HepG2 (cell line): ENCODE results near the gene JAZF1. TPM values are rescaled to one million over a fixed set of nuclear protein-coding genes. Genes with fewer than 3 reads are reported as not detected.

Experiments
- ATAC-seq: fragments of 200-7000 bp; cut with Tn5 transposase; 3 replicates; pipeline ENCODE4 v1.9.1; 2020; ENCODE audit warnings: mild to moderate bottlenecking, moderate library complexity
- BruUV-seq: library from RNA; stranded (reverse); fragments of 400-500 nt; replicated peaks from 2 replicates; lab custom pipeline; 2021; lab: Mats Ljungman, UMichigan
- CTCF ChIA-PET: fragments of 300-600 bp; formaldehyde crosslinking; extraction: SDS; loops from one replicate; lab custom pipeline; 2021; ENCODE audit warnings: low total read pairs, inconsistent platforms, low intra/inter-chr PET ratio; lab: Yijun Ruan, JAX
- POLR2A ChIA-PET: fragments of 350-600 bp; sonication (Branson Sonifier 250); formaldehyde crosslinking; loops from one replicate; lab custom pipeline; 2020; ENCODE audit warnings: antibody characterized with exemption, inconsistent platforms; lab: Yijun Ruan, JAX
- DNase-seq: peaks from one replicate; pipeline ENCODE4 v3.0.0-alpha.2; 2015; ENCODE audit warnings: low spot score
- FAIRE-seq: peaks from 3 replicates; lab custom pipeline; 2011; peaks lifted over from hg19 to GRCh38; lab: Jason Lieb, UNC
- H2AFZ ChIP-seq: one replicate; pipeline ENCODE4 v1.6.1; 2011; ENCODE audit warnings: low read length, inconsistent platforms
- H3K27ac ChIP-seq: fragments of 300-600 bp; 3 replicates; pipeline ENCODE4 v1.8.0; 2011; ENCODE audit warnings: mixed run types, mild to moderate bottlenecking, mixed read lengths, low read length, inconsistent platforms; ENCODE audit not compliant: insufficient read depth; ENCODE audit errors: extremely low read length
- H3K27me3 ChIP-seq, 2 experiments: fragments of 200-600 bp in 1 of 2; 2 replicates in 1 of 2; 3 replicates in 1 of 2; pipeline versions ENCODE4 v1.6.0 to v1.8.0; 2011; ENCODE audit warnings: low read length in 2 of 2, mild to moderate bottlenecking in 2 of 2, moderate library complexity in 2 of 2, inconsistent platforms in 1 of 2; ENCODE audit not compliant: insufficient read depth in 2 of 2, control insufficient read depth in 1 of 2
- H3K36me3 ChIP-seq, 2 experiments: fragments of 200-600 bp in 1 of 2; replicated peaks in 1 of 2; 2 replicates in 1 of 2; 3 replicates in 1 of 2; pipeline versions ENCODE4 v1.5.1 to v1.8.0; 2011; ENCODE audit warnings: low read length in 2 of 2, inconsistent platforms in 1 of 2; ENCODE audit not compliant: insufficient read depth in 2 of 2, control insufficient read depth in 1 of 2
- H3K4me1 ChIP-seq: 2 replicates; pipeline ENCODE4 v1.5.1; 2012; ENCODE audit warnings: low read length, inconsistent platforms; ENCODE audit not compliant: insufficient read depth
- H3K4me2 ChIP-seq: 2 replicates; pipeline ENCODE4 v1.6.0; 2011; ENCODE audit warnings: low read depth, low read length, inconsistent platforms
- H3K4me3 ChIP-seq, 3 experiments: fragments of 200-600 bp in 1 of 3; sonication (generic), shearing (Covaris generic) in 1 of 3; replicated peaks in 1 of 3; 2 replicates each; pipeline ENCODE4 v1.5.1; 2011 to 2016; ENCODE audit warnings: low read length in 3 of 3, inconsistent platforms in 2 of 3, low read depth in 2 of 3, mild to moderate bottlenecking in 2 of 3, control low read depth in 1 of 3, mixed read lengths in 1 of 3; ENCODE audit not compliant: insufficient read depth in 1 of 3
- H3K79me2 ChIP-seq: one replicate; pipeline ENCODE4 v1.6.1; 2011; ENCODE audit warnings: low read length, inconsistent platforms; ENCODE audit not compliant: insufficient read depth
- H3K9ac ChIP-seq: 2 replicates; pipeline ENCODE4 v1.6.0; 2011; ENCODE audit warnings: mild to moderate bottlenecking, low read depth, low read length, inconsistent platforms; ENCODE audit not compliant: insufficient read depth
- H3K9me3 ChIP-seq: 2 replicates; pipeline ENCODE4 v1.5.1; 2012; ENCODE audit warnings: mild to moderate bottlenecking, low read length
- H4K20me1 ChIP-seq: 2 replicates; pipeline ENCODE4 v1.6.0; 2011; ENCODE audit warnings: inconsistent platforms, mild to moderate bottlenecking, low read length, moderate library complexity; ENCODE audit not compliant: insufficient read depth
- ARNT2 ChIP-seq: sonication (generic); formaldehyde crosslinking; IDR thresholded peaks from 2 replicates; pipeline ENCODE4 v1.8.0; 2022; ENCODE audit warnings: mild to moderate bottlenecking, low read depth, missing genetic modification reagents, moderate library complexity
- ELF1 ChIP-seq: sonication (generic); formaldehyde crosslinking; IDR thresholded peaks from 2 replicates; pipeline ENCODE4 v1.4.0; 2020; ENCODE audit warnings: missing genetic modification reagents
- KLF13 ChIP-seq: sonication (generic); formaldehyde crosslinking; IDR thresholded peaks from 2 replicates; pipeline ENCODE4 v1.4.0; 2020; ENCODE audit warnings: mild to moderate bottlenecking, missing genetic modification reagents
- MEIS2 ChIP-seq: sonication (generic); formaldehyde crosslinking; IDR thresholded peaks from 2 replicates; pipeline ENCODE4 v1.9.0; 2021; ENCODE audit warnings: mild to moderate bottlenecking, missing genetic modification reagents
- RXRA ChIP-seq: sonication (generic); formaldehyde crosslinking; IDR thresholded peaks from 2 replicates; pipeline ENCODE4 v1.5.1; 2020; ENCODE audit warnings: missing genetic modification reagents
- SMAD9 ChIP-seq: sonication (generic); formaldehyde crosslinking; IDR thresholded peaks from 2 replicates; pipeline ENCODE4 v1.5.1; 2020; ENCODE audit warnings: mild to moderate bottlenecking, missing genetic modification reagents
- YEATS4 ChIP-seq: sonication (generic); formaldehyde crosslinking; IDR thresholded peaks from 2 replicates; pipeline ENCODE4 v1.4.0; 2020; ENCODE audit warnings: missing genetic modification reagents, borderline replicate concordance
- ZBTB21 ChIP-seq: sonication (generic); formaldehyde crosslinking; IDR thresholded peaks from 2 replicates; pipeline ENCODE4 v1.4.0; 2020; ENCODE audit warnings: missing genetic modification reagents
- WGBS: methylation state at CpG from one replicate; pipeline ENCODE4 v1.1.6; 2017; ENCODE audit warnings: low lambda C conversion rate; 5-methylcytosine and 5-hydroxymethylcytosine counted together
- in situ Hi-C: cut with HindIII; loops from 2 replicates; pipeline ENCODE4 v1.10.0; 2017; ENCODE audit warnings: low pct_unique_long_range_greater_than_20kb; ENCODE audit not compliant: extremely low pct_ligation_motif_present
- intact Hi-C: fragments of 100-400 bp; cut with micrococcal nuclease; formaldehyde crosslinking; loops from one replicate; pipeline ENCODE4 v1.10.0; 2022; ENCODE audit not compliant: unreplicated experiment
- polyA plus RNA-seq, 8 experiments: library from polyadenylated mRNA; depleted of rRNA in 3 of 8; stranded (reverse) in 7 of 8; unstranded in 1 of 8; fragments of >200 nt; fragmentation: Illumina TruSeq in 4 of 8; extraction: Trizol in 4 of 8; gene quantifications; 2 replicates each; pipeline versions ENCODE4 v1.2.1 to v1.2.3, GENCODE V29; 2011 to 2016; ENCODE audit warnings: low read depth in 4 of 8, missing spikeins in 1 of 8, mixed read lengths in 1 of 8; ENCODE audit not compliant: insufficient read depth in 1 of 8
- total RNA-seq, 5 experiments: library from RNA; depleted of rRNA; stranded (reverse); fragments of >200 nt; fragmentation: Illumina TruSeq; extraction: Trizol; gene quantifications; 2 replicates each; pipeline ENCODE4 v1.2.3, GENCODE V29; 2016; ENCODE audit warnings: low read depth in 1 of 5
- TF ChIP-seq, protein P1 (sequence below): fragments of 450-650 bp; IDR thresholded peaks from 2 replicates; pipeline ENCODE4 v1.6.1; 2017; ENCODE audit warnings: mild to moderate bottlenecking
- TF ChIP-seq, protein P2 (sequence below): sonication (generic); formaldehyde crosslinking; IDR thresholded peaks from 2 replicates; pipeline ENCODE4 v1.5.0; 2020; ENCODE audit warnings: missing genetic modification reagents, mild to moderate bottlenecking, borderline replicate concordance

JAZF1 gene
- total and polyA plus RNA-seq, 2 of the 13 experiments (the other 11 are each of a cell fraction or from before 2014, with no cell fraction given), result not detected

DNA sequence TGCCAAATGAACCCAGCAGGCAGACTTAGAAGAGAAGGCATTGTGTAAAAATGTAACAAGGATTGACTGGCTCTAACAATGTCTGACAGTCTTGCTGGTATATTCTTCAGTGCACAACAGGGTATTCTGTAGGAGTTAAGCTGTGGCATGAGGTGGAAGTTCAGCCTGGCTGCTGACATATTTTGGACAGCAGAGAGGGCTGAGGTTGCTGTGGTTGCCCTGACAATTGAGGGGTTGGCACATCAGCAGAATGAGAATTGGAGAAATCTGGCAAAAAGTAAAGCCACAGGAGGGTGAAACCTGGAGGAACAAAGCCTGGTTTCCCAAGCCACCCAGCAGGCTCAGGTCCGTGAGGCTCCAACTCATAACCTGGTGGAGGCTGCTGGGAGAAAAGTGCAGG lies 220.2 kb downstream of the JAZF1 start:
- FAIRE-seq, result no peak
- H3K36me3 ChIP-seq, result no peaks in the 10 kb centered on the region
- POLR2A ChIA-PET, result no interaction called here
- no peak overlapping the region for H2AFZ ChIP-seq
- DNase-seq, result no peak
- H3K27ac ChIP-seq, result no peak overlapping the region
- ATAC-seq, result no peak
- H3K9me3 ChIP-seq, result no peaks in the 10 kb centered on the region
- H3K27me3 ChIP-seq, result 0 out of 5 replicates have a peak, but pooled peaks cover 0 to 3% of the 10 kb centered on the region in 2 experiments
- no peaks in the 10 kb centered on the region for H3K79me2 ChIP-seq
- in situ Hi-C loops (no loop called here), intact Hi-C loops (no loop called here)
- TF ChIP-seq ELF1 (CRISPR knock-in tag) (no peak), SMAD9 (CRISPR knock-in tag) (no peak), ZBTB21 (CRISPR knock-in tag) (no peak), YEATS4 (CRISPR knock-in tag) (no peak), ARNT2 (CRISPR knock-in tag) (no peak), MEIS2 (CRISPR knock-in tag) (no peak), RXRA (no peak), KLF13 (no peak)
- TF ChIP-seq, protein P1, sequence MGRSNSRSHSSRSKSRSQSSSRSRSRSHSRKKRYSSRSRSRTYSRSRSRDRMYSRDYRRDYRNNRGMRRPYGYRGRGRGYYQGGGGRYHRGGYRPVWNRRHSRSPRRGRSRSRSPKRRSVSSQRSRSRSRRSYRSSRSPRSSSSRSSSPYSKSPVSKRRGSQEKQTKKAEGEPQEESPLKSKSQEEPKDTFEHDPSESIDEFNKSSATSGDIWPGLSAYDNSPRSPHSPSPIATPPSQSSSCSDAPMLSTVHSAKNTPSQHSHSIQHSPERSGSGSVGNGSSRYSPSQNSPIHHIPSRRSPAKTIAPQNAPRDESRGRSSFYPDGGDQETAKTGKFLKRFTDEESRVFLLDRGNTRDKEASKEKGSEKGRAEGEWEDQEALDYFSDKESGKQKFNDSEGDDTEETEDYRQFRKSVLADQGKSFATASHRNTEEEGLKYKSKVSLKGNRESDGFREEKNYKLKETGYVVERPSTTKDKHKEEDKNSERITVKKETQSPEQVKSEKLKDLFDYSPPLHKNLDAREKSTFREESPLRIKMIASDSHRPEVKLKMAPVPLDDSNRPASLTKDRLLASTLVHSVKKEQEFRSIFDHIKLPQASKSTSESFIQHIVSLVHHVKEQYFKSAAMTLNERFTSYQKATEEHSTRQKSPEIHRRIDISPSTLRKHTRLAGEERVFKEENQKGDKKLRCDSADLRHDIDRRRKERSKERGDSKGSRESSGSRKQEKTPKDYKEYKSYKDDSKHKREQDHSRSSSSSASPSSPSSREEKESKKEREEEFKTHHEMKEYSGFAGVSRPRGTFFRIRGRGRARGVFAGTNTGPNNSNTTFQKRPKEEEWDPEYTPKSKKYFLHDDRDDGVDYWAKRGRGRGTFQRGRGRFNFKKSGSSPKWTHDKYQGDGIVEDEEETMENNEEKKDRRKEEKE, result no peak
- TF ChIP-seq, protein P2, sequence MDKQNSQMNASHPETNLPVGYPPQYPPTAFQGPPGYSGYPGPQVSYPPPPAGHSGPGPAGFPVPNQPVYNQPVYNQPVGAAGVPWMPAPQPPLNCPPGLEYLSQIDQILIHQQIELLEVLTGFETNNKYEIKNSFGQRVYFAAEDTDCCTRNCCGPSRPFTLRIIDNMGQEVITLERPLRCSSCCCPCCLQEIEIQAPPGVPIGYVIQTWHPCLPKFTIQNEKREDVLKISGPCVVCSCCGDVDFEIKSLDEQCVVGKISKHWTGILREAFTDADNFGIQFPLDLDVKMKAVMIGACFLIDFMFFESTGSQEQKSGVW (CRISPR knock-in tag), result no peak
- WGBS, result 8% methylated on average over 1 of the region's 1 CpG
- no peak overlapping the region for H3K4me2 ChIP-seq
- H3K4me3 ChIP-seq, result no peak overlapping the region
- no peak overlapping the region for H3K9ac ChIP-seq
- no peaks in the 10 kb centered on the region for H4K20me1 ChIP-seq
- no TSS peak for BruUV-seq
- H3K4me1 ChIP-seq, result no peaks in the 10 kb centered on the region
- CTCF ChIA-PET, result no interaction called here
